Measurements from ENCODE around the gene SH3RF3.

The SH3RF3 gene

DNA sequence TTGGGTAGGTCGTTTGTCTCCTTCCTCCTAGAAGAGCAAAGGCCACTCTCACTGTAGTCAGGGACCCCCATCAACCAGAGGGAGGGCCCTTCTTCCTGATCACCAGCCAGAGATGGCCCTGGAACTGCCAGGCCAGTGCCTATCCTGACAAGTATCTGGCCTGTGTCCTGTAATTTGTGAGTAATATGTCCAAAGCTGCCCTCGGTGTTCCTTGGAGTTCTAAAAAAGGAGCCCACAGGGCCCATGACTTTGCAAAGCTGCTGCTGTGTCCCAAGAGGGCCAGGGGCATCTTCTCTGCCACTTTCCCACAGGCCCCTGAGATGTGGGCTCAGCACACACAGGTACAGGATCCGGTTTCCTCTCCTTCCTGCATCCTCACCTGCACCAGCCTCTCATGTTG lies 272.4 kb downstream of the SH3RF3 start:
- no peak for DNase-seq

DNA sequence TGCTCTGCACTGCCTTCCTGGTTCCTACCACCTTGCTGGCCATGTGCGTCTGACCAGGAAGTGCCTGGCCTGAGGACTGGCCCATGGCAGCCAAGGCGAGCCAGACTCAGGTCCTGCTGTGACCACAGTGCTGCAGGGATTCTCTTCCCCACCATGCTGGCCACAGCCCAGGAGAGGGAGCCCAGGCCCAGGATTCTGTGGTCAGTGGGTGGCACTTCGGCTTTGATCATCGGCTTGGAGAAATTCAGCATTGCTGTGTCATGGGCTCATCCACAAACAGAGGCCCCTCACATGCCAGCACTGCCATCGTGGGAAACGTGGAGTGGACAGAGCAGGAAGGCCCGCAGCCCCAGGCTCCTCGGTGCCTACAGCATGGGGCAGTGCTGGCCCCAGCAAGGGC lies 273.2 kb downstream of the SH3RF3 start:
- DNase-seq = no peak

DNA sequence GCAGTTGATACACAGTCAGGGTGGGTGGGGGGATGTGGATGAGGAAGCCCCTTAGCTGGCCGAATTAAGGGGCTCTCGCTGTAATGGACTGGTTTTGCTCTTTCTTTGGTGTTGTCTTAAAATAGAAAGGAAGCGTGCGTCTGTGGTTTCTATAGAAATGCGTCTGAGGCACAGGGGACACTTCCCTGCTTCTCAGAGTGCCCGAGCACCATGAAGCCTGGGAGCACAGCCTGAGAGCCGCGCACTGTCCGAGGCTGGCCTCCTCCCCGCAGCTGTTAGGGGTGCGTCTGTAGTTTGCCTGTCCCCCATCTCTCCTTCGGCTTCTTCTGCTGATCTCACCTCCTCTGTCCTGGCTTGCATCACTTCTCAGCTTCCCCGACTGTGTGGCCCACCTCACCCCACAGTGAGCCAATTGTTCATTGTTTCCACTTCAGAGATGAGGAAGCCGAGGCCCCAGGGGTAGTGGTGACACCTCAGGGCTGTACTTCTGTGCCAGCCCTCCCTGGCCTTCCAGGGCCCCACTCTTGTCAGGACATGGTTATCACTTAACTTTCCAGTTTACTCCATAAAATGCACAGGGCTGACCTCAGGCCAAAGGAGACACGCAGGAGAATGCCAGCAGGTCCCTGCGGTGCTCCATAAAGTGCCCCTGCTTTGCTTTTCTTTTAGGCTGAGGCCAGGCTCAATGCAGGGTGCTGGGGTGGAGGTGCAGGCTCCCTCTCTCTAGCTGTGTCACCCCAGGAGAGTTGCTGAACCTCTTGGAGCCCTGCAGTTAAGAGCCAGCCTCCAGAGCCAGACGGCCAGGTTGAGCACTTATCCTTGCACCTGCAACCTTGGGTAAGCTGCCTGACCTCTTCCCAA lies 274.2 kb downstream of the SH3RF3 start:
- DNase-seq = no peak

DNA sequence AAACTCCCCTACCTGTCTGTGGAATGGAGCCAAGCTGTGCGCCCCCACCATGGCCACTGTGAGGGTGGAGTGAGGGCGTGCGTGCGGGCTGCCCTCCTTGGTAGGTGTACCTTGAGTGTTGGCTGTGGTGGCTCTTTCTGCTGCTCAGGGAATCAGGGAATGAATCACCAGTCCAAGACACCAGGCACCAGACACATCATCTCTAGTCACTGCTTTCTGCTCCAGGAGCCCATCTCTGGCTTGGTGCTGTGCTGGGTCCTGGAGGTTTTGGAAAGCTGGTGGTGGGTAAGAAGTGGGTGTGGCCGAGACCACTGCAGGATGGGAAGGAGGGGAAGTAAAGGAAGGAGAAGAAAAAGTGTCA lies 274.8 kb downstream of the SH3RF3 start:
- no peak for DNase-seq

DNA sequence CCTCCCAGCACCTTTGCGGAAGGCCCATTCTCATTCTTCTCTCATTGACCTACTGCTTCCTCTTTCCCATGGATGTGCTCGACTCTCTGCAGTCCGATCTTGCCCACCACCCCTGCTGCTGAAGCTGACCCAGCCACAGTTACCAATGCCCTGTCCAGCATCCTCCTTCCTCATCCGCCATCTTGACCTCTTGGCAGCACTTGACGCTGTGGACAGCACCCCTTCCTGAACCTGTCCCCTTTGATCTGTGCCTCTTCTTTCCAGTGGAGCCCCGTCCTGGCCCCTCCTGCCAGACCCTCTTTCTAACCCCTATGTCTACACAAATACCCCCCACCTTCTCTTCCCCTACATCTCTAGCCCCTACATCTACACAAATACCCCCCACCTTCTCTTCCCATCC lies 275.7 kb downstream of the SH3RF3 start:
- no peak for DNase-seq

GRCh38 chr2:109405873-109406272 lies 276.9 kb downstream of the SH3RF3 start:
- DNase-seq = no peak

GRCh38 chr2:109406301-109406700 lies 277.3 kb downstream of the SH3RF3 start:
- DNase-seq = no peak

- DNase-seq = no peak
Observed at GRCh38 chr2:109407276-109408042, 278.5 kb downstream of the SH3RF3 start.

DNA sequence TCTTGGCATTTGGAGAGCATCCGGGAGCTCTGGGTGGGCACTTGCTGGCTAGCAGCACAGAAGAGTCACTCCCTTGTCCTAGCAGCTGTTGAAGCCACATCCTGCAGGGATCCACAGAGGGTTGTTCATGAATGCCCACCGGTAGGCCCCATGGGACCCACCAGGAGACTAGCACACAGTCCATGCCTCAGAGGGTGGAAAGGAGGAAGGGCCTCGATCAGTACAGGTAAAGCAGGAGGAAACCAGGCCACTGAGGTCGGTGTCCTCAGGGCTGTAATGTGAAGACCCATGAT lies 279.0 kb downstream of the SH3RF3 start:
- DNase-seq = no peak

- DNase-seq = no peak
Observed at GRCh38 chr2:109409321-109410038, 280.5 kb downstream of the SH3RF3 start.

DNA sequence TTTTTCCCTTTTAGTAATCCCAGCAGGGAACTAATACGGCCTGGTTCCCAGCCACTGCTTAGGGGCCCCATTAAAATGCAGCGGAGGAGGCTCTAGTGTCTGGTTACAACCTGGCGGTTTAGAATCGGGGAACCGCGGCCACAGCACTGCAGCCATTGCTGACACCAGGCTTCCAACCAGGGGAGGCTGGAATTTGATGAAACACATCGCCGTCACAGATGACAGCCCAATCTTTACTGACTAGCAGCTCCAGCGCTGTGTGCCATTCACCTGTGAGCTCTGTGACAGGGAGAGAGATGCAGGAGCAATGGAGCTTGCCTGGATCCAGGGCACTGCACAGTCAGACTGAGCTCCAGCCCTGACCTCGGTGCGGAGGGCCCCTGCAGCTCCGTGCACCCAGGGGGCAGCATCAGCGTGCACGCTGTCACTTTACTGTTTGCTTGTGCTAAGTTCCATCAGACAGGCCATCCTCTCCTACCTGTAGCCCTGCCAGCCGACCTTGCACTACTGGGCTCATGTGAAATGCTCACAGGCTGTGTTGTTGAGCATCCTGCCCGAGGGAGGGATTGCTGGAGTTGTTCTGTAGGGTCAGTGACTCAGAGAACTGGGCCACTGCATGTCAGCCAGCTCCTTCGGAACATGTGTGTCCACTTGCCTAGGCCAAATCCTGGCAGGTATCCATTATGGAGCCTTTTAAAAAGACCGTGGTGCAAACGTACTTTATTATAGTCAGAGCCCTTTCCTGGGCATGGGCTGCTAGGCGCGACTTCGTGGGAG lies 281.2 kb downstream of the SH3RF3 start:
- no peak for DNase-seq

GRCh38 chr2:109411640-109412325 lies 282.8 kb downstream of the SH3RF3 start:
- no peak for DNase-seq

DNA sequence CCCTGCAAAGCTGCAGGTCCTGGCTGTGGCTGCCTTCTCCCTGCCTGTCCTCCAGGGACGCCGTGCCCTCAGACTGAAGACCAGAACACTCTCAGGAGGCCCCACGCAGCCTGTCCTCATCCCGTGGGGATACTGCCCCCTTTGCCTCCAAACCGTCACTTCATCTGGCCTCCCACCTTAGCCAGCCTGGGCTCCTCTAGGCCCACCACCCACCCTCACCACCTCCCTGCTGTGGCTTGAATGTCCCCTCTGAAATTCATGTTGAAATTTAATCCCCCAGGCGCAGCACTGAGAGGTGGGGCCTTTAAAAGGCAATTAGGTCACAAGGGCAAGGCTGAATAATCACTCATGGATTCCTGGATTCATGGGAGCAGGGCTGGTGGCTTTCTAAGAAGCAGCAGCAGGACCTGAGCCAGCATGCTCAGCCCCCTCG lies 286.6 kb downstream of the SH3RF3 start:
- no peak for DNase-seq

DNA sequence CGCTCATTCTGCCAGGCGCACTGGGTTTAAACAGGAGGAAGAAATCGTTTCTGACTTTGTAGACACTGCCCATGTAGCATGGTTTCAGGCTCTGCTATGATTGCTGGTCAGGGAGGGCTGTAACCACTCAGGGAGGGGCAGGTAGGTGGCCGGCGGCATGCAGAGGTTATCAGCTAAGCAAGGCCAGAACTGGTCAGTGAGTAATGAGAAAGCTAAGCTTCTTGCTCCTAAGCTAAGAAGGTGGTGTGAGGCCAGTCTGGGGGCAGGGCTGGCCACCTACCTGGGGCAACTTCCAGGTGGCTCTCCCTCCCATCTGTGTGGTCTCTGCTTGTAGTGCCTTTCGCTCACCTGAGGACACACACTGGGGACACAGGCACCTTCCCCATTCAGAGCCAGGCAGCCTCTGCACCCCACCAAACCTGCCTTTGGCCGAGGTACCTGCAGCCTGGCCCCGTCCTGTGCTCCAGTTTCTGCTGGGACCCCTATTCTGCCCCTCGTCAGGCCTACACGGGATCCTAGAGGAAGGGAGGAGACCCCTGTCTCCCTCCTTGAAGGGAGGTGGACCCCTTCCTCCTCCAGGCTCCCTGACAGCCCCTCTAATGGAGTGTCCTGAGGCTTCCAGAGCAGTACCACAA lies 288.8 kb downstream of the SH3RF3 start:
- DNase-seq = no peak

- no peak for DNase-seq
Observed at GRCh38 chr2:109418716-109419115, 289.7 kb downstream of the SH3RF3 start.

DNA sequence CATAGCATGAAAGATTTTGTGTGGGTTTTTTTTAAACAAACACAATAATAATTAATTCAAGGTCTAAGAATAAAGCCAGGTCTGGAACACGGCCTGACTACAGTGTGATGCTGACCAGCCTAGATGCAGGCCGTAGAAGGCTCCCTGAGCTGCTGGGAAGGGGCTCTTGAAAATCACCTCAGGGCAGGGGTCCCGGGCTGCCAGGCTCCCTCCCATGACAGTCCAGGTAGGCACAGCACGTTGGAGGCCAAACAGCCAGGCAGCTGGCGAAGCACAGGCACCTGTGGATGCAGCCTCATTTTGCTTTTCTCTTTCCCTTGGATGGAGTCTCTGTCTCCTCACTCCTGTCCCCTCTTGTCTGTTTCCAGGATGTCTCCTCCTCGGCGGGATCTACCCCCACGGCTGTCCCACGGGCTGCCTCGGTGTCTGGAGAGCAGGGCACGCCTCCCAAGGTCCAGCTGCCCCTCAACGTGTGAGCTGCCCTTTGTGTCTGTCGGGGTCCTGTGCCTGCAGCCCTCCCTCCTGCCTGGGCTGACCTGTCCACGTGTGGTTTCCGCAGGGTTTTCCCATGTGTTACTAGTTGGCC lies 290.3 kb downstream of the SH3RF3 start:
- no peak for DNase-seq

DNA sequence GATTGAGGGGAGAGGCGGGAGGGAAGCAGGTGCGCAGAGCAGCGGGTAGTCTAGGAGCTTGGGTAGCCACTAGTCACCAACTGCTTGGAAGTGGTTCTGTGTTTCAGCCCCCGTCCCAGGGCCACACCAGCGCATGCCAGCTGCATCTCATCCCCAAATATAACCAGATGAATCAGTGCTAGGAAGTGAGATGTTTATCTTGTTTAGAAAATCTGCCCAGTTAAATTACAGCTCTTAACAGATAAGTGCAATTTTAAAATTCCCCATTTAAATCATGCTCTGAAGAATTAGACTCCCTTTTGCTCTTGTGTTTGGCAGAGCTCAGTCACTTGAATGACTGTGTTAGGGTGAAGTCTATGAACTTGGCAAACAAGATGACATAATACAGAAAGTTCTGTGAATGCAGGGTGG lies 291.0 kb downstream of the SH3RF3 start:
- no peak for DNase-seq

DNA sequence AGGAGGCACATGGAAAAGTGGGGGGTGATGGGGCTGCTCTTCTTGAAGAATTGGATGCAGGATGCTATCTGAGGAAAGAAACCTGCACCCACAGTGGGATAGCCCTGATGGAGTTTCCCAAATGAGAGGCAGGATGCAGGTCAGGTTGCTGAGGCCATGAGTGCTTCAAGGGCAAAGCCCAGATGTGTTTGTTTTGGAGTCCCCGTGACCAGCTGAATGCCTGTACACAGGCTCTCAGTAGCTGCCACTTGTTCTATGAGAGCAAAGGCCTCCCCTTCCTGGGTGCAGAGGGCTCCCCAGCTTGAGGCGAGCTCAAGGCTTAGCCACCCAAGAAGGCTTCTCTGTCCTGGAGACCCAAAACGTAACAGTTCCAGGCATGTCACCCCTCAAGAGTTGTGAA lies 292.1 kb downstream of the SH3RF3 start:
- DNase-seq = no peak

DNA sequence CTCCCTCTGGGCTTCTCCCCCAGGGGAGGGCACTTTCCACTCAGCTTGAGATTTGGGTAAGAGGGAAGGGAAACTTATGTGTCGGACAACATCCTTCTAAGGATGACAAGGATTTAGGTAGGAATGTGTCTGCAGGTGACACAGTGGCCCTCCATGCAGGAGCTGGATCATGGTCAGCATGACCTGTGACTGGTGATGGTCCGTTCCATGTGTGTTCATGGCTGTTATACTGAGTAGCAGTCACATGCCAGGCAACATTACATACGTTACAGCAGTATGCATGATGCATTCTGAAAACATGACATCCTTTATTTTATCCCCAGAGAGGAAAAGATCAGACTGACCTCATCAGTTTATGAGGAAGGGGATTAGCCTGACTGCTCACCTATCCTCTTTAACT lies 292.6 kb downstream of the SH3RF3 start:
- no peak for DNase-seq

DNA sequence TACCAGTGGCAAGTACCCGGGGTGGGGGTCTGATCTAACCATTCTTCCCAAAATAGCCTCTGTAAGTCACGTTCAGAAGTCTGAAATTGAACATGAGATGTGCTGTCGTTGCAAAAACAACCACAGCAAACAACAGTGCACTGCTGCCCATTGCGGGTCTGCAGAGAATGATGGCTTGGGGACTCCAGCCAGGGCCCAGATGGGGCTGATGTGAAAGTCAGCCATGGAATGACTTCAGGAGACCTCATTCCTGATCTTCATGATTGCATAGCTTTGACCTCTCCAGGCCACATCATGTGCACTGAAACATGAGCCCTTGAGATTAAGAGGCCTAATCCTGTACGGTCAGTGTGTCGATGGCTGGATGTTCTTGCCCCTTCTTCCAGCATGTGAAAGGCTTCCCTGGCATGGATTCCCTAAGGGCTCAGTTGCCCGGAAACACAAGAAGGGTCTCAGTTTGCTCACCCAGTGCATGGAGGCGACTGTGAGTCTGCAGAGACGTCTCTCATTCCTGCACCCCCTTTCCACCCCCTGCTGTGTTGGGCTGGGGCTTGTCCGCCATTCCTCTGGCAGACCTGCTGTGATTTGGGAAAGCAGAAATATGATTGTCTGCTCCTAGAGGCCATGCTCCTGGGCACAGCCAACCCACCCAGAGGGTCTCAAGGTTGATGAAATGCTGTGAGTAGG lies 293.2 kb downstream of the SH3RF3 start:
- no peak for DNase-seq
